HCT116 (cell line): ENCODE data around the gene XAF1. TPM values are rescaled to one million over a fixed set of nuclear protein-coding genes. Genes with fewer than 3 reads are reported as not detected.

Experiments
- ATAC-seq: fragments of 200-7000 bp; cut with Tn5 transposase; 2 replicates; pipeline ENCODE4 v1.9.1; 2020; ENCODE audit warnings: mild to moderate bottlenecking, moderate library complexity
- BruUV-seq: library from RNA; stranded (reverse); fragments of 400-500 nt; replicated peaks from 2 replicates; lab custom pipeline; 2021; lab: Mats Ljungman, UMichigan
- CTCF ChIA-PET: fragments of 300-600 bp; sonication (Branson Sonifier 250); formaldehyde crosslinking; loops from one replicate; lab custom pipeline; 2021; ENCODE audit warnings: antibody characterized with exemption; lab: Charles Lee
- POLR2A ChIA-PET: fragments of 300-600, 350-600 bp; sonication (Branson Sonifier 250); formaldehyde crosslinking; loops from one replicate; lab custom pipeline; 2021; ENCODE audit warnings: antibody characterized with exemption; lab: Charles Lee
- RAD21 ChIA-PET, 2 experiments: fragments of 300-600 bp; sonication (Branson Sonifier 250); formaldehyde crosslinking; loops; one replicate each; lab custom pipeline; 2023; ENCODE audit warnings: low total read pairs in 2 of 2; ENCODE audit not compliant: uncharacterized antibody in 2 of 2, unreplicated experiment in 2 of 2, low non-redundant PET in 1 of 2; lab: Charles Lee
- DNase-seq: peaks from one replicate; pipeline ENCODE4 v3.0.0-alpha.2; 2010; ENCODE audit warnings: low read depth, low spot score
- H2AFZ ChIP-seq: fragments of 200-600 bp; shearing (Covaris generic), sonication (generic); 2 replicates; pipeline ENCODE4 v1.6.1; 2017; ENCODE audit warnings: low read depth, mixed run types, mixed read lengths, antibody characterized with exemption, low read length; ENCODE audit not compliant: poor library complexity, severe bottlenecking
- H3K27ac ChIP-seq: 2 replicates; pipeline ENCODE4 v1.5.1; 2012; ENCODE audit warnings: low read depth, low read length
- H3K27me3 ChIP-seq: fragments of 200-600 bp; sonication (generic); 2 replicates; pipeline ENCODE4 v1.6.1; 2016; ENCODE audit warnings: mixed run types, low read length, mixed read lengths; ENCODE audit not compliant: insufficient read depth
- H3K36me3 ChIP-seq, 2 experiments: fragments of 200-500 bp in 1 of 2; fragments of 200-600 bp in 1 of 2; sonication (Bioruptor generic) in 1 of 2; sonication (generic) in 1 of 2; 2 replicates each; pipeline versions ENCODE4 v1.5.1 to v1.6.1; 2014 to 2016; ENCODE audit warnings: low read length in 2 of 2, inconsistent platforms in 1 of 2, mixed read lengths in 1 of 2, mixed run types in 1 of 2; ENCODE audit not compliant: insufficient read depth in 2 of 2, control insufficient read depth in 1 of 2
- H3K4me1 ChIP-seq, 2 experiments: fragments of 200-600 bp in 1 of 2; sonication (generic) in 1 of 2; 2 replicates each; pipeline versions ENCODE4 v1.5.1 to v1.6.1; 2012 to 2017; ENCODE audit warnings: low read length in 2 of 2, inconsistent platforms in 1 of 2, mild to moderate bottlenecking in 1 of 2, mixed read lengths in 1 of 2, mixed run types in 1 of 2, moderate library complexity in 1 of 2; ENCODE audit not compliant: insufficient read depth in 2 of 2, control insufficient read depth in 1 of 2
- H3K4me2 ChIP-seq: fragments of 200-600 bp; sonication (generic); 2 replicates; pipeline ENCODE4 v1.6.1; 2017; ENCODE audit warnings: mixed run types, low read length, mixed read lengths
- H3K4me3 ChIP-seq, 2 experiments: fragments of 200-600 bp in 1 of 2; sonication (generic) in 1 of 2; replicated peaks in 1 of 2; 2 replicates each; pipeline ENCODE4 v1.5.1; 2011 to 2016; ENCODE audit warnings: low read length in 2 of 2, control low read depth in 1 of 2, low read depth in 1 of 2, mild to moderate bottlenecking in 1 of 2, mixed read lengths in 1 of 2, mixed run types in 1 of 2
- H3K79me2 ChIP-seq: fragments of 200-600 bp; sonication (generic); 2 replicates; pipeline ENCODE4 v1.6.1; 2017; ENCODE audit warnings: mild to moderate bottlenecking, mixed run types, low read length, moderate library complexity, mixed read lengths; ENCODE audit not compliant: insufficient read depth
- H3K9ac ChIP-seq: fragments of 200-600 bp; sonication (generic); 2 replicates; pipeline ENCODE4 v1.6.1; 2016; ENCODE audit warnings: low read length, mixed read lengths
- H3K9me2 ChIP-seq: fragments of 200-600 bp; sonication (generic), shearing (Covaris generic); 2 replicates; pipeline ENCODE4 v1.6.1; 2017; ENCODE audit warnings: mixed run types, mild to moderate bottlenecking, moderate library complexity; ENCODE audit not compliant: insufficient read depth
- H3K9me3 ChIP-seq, 2 experiments: fragments of 200-500 bp in 1 of 2; fragments of 200-600 bp in 1 of 2; sonication (Bioruptor generic) in 1 of 2; sonication (generic) in 1 of 2; 2 replicates each; pipeline ENCODE4 v1.6.1; 2014 to 2017; ENCODE audit warnings: low read length in 2 of 2, mixed read lengths in 2 of 2, inconsistent platforms in 1 of 2, low read depth in 1 of 2, mild to moderate bottlenecking in 1 of 2, mixed run types in 1 of 2, moderate library complexity in 1 of 2; ENCODE audit not compliant: control insufficient read depth in 1 of 2, insufficient read depth in 1 of 2
- H4K20me1 ChIP-seq: fragments of 200-600 bp; sonication (generic), shearing (Covaris generic); 2 replicates; pipeline ENCODE4 v1.6.1; 2017; ENCODE audit warnings: mixed run types, mild to moderate bottlenecking, moderate library complexity; ENCODE audit not compliant: insufficient read depth
- CBX3 ChIP-seq: IDR thresholded peaks from 2 replicates; pipeline ENCODE4 v1.6.1; 2012; ENCODE audit warnings: low read depth
- CEBPB ChIP-seq: IDR thresholded peaks from 2 replicates; pipeline ENCODE4 v1.6.1; 2012; ENCODE audit warnings: low read depth
- EGR1 ChIP-seq: IDR thresholded peaks from 2 replicates; pipeline ENCODE4 v1.6.1; 2012; ENCODE audit warnings: low read depth
- EZH2 ChIP-seq: fragments of 200-600 bp; sonication (generic); IDR thresholded peaks from 2 replicates; pipeline ENCODE4 v1.6.1; 2017; ENCODE audit warnings: antibody characterized with exemption, mixed run types
- JUND ChIP-seq: IDR thresholded peaks from 2 replicates; pipeline ENCODE4 v1.6.1; 2012
- POLR2AphosphoS5 ChIP-seq: IDR thresholded peaks from 2 replicates; pipeline ENCODE4 v1.6.1; 2011; ENCODE audit warnings: mild to moderate bottlenecking, low read depth, low read length, moderate library complexity
- RAD21 ChIP-seq: IDR thresholded peaks from 2 replicates; pipeline ENCODE4 v1.6.1; 2012; ENCODE audit warnings: low read depth, mild to moderate bottlenecking
- TCF7L2 ChIP-seq: IDR thresholded peaks from 2 replicates; pipeline ENCODE4 v1.7.0; 2011; ENCODE audit warnings: borderline replicate concordance, inconsistent platforms; ENCODE audit not compliant: insufficient read depth, insufficient read length; ENCODE audit errors: extremely low read depth
- YY1 ChIP-seq: IDR thresholded peaks from 2 replicates; pipeline ENCODE4 v1.6.1; 2011; ENCODE audit warnings: low read length, low read depth, moderate library complexity, mild to moderate bottlenecking; ENCODE audit not compliant: insufficient replicate concordance; ENCODE audit errors: extremely low read depth
- ZFX ChIP-seq: fragments of 450-650 bp; IDR thresholded peaks from 2 replicates; pipeline ENCODE4 v1.6.1; 2017
- ZNF274 ChIP-seq: fragments of 200-500 bp; sonication (Bioruptor generic); IDR thresholded peaks from 2 replicates; pipeline ENCODE4 v1.6.1; 2014; ENCODE audit warnings: mild to moderate bottlenecking, low read depth, low read length, inconsistent platforms
- intact Hi-C: fragments of 100-400 bp; cut with micrococcal nuclease; formaldehyde crosslinking; loops from 2 replicates; pipeline ENCODE4 v1.10.0; 2022
- total RNA-seq: library from RNA; stranded (reverse); gene quantifications from one replicate; pipeline ENCODE4 v1.2.1, GENCODE V29; 2021; ENCODE audit not compliant: unreplicated experiment
- TF ChIP-seq, protein P1 (sequence below): IDR thresholded peaks from 2 replicates; pipeline ENCODE4 v1.6.1; 2012
- TF ChIP-seq, protein P2 (sequence below): IDR thresholded peaks from 2 replicates; pipeline ENCODE4 v1.6.1; 2012; ENCODE audit warnings: low read depth
- TF ChIP-seq, protein P3 (sequence below), 3 experiments: fragments of 200-600 bp in 1 of 3; sonication (generic) in 1 of 3; IDR thresholded peaks in 2 of 3; conservative IDR thresholded peaks in 1 of 3; 2 replicates each; pipeline ENCODE4 v1.5.1; 2012 to 2017; ENCODE audit warnings: low read depth in 2 of 3, low read length in 2 of 3, antibody characterized with exemption in 1 of 3, borderline replicate concordance in 1 of 3, control low read depth in 1 of 3, mild to moderate bottlenecking in 1 of 3, mixed read lengths in 1 of 3, mixed run types in 1 of 3, moderate library complexity in 1 of 3; ENCODE audit not compliant: insufficient read depth in 1 of 3
- TF ChIP-seq, protein P4 (sequence below): IDR thresholded peaks from 2 replicates; pipeline ENCODE4 v1.6.1; 2011; ENCODE audit warnings: mild to moderate bottlenecking, low read length, moderate library complexity; ENCODE audit not compliant: insufficient replicate concordance; ENCODE audit errors: extremely low read depth
- TF ChIP-seq, protein P5 (sequence below): IDR thresholded peaks from 2 replicates; pipeline ENCODE4 v1.6.1; 2012

XAF1 gene
- total RNA-seq, 1 experiment from 2014 or later, result 0.25 TPM

DNA sequence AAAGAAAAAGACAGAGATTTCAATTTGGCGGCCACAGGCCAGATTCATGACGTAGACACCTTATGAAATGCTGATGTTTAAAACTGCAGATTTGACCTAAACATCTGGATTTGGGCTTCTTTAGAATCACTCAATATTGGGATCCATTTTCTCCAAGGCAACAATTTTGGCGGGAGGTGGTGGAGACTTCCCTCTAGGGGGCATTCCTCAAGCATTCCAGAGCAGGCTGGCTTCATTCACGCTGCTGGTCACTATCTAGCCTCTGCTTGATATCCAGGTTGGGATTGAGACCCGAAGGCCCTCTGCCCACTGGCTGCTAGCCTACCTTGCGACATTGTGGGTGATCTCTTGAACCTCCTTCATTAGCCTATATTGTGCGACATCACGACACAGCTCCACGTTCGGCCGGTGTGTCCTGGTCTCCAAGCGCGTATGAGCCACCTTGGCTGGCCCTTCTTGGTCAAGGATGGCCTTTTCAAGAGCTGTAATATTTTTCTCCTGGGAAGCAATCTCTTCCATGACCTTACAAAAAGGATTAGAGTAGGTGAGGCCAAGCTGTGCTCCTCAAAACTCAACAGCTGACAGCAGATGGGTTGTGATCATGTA, 44.7 kb downstream of the XAF1 start:
- BruUV-seq, result no TSS peak
- no peaks in the 10 kb centered on the region for H3K9me2 ChIP-seq
- no peaks in the 10 kb centered on the region for H3K36me3 ChIP-seq
- RAD21 ChIA-PET, result no interaction called here
- POLR2A ChIA-PET, result no interaction called here
- H3K9me3 ChIP-seq, result no peaks in the 10 kb centered on the region
- TF ChIP-seq, protein P1, sequence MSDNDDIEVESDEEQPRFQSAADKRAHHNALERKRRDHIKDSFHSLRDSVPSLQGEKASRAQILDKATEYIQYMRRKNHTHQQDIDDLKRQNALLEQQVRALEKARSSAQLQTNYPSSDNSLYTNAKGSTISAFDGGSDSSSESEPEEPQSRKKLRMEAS, result no peak
- TF ChIP-seq YY1 (no peak), ZFX (no peak), RAD21 (no peak), POLR2AphosphoS5 (no peak), CEBPB (no peak), CBX3 (no peak), EGR1 (no peak), EZH2 (no peak), ZNF274 (no peak), TCF7L2 (no peak), JUND (no peak)
- TF ChIP-seq, protein P2, sequence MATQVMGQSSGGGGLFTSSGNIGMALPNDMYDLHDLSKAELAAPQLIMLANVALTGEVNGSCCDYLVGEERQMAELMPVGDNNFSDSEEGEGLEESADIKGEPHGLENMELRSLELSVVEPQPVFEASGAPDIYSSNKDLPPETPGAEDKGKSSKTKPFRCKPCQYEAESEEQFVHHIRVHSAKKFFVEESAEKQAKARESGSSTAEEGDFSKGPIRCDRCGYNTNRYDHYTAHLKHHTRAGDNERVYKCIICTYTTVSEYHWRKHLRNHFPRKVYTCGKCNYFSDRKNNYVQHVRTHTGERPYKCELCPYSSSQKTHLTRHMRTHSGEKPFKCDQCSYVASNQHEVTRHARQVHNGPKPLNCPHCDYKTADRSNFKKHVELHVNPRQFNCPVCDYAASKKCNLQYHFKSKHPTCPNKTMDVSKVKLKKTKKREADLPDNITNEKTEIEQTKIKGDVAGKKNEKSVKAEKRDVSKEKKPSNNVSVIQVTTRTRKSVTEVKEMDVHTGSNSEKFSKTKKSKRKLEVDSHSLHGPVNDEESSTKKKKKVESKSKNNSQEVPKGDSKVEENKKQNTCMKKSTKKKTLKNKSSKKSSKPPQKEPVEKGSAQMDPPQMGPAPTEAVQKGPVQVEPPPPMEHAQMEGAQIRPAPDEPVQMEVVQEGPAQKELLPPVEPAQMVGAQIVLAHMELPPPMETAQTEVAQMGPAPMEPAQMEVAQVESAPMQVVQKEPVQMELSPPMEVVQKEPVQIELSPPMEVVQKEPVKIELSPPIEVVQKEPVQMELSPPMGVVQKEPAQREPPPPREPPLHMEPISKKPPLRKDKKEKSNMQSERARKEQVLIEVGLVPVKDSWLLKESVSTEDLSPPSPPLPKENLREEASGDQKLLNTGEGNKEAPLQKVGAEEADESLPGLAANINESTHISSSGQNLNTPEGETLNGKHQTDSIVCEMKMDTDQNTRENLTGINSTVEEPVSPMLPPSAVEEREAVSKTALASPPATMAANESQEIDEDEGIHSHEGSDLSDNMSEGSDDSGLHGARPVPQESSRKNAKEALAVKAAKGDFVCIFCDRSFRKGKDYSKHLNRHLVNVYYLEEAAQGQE, result no peak
- TF ChIP-seq, protein P3, sequence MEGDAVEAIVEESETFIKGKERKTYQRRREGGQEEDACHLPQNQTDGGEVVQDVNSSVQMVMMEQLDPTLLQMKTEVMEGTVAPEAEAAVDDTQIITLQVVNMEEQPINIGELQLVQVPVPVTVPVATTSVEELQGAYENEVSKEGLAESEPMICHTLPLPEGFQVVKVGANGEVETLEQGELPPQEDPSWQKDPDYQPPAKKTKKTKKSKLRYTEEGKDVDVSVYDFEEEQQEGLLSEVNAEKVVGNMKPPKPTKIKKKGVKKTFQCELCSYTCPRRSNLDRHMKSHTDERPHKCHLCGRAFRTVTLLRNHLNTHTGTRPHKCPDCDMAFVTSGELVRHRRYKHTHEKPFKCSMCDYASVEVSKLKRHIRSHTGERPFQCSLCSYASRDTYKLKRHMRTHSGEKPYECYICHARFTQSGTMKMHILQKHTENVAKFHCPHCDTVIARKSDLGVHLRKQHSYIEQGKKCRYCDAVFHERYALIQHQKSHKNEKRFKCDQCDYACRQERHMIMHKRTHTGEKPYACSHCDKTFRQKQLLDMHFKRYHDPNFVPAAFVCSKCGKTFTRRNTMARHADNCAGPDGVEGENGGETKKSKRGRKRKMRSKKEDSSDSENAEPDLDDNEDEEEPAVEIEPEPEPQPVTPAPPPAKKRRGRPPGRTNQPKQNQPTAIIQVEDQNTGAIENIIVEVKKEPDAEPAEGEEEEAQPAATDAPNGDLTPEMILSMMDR (IDR thresholded peaks at IDR 0.05 in 2 of 3, conservative IDR thresholded peaks at IDR 0.05 in 1 of 3; ENCODE audit: borderline replicate concordance in 1 of 3, insufficient read depth in 1 of 3, low read depth in 2 of 3, low read length in 2 of 3), result no peak
- TF ChIP-seq, protein P4, sequence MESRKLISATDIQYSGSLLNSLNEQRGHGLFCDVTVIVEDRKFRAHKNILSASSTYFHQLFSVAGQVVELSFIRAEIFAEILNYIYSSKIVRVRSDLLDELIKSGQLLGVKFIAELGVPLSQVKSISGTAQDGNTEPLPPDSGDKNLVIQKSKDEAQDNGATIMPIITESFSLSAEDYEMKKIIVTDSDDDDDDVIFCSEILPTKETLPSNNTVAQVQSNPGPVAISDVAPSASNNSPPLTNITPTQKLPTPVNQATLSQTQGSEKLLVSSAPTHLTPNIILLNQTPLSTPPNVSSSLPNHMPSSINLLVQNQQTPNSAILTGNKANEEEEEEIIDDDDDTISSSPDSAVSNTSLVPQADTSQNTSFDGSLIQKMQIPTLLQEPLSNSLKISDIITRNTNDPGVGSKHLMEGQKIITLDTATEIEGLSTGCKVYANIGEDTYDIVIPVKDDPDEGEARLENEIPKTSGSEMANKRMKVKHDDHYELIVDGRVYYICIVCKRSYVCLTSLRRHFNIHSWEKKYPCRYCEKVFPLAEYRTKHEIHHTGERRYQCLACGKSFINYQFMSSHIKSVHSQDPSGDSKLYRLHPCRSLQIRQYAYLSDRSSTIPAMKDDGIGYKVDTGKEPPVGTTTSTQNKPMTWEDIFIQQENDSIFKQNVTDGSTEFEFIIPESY, result no peak
- TF ChIP-seq, protein P5, sequence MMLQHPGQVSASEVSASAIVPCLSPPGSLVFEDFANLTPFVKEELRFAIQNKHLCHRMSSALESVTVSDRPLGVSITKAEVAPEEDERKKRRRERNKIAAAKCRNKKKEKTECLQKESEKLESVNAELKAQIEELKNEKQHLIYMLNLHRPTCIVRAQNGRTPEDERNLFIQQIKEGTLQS, result no peak
- TF ChIP-seq, all 23 proteins: peak for 0
- Histone ChIP-seq H3K27me3 (peaks cover 13% of the 10 kb centered on the region; the same call in 1 of the 2 replicates), H3K4me1 (no peaks in the 10 kb centered on the region), H3K9ac (no peak overlapping the region), H3K79me2 (no peaks in the 10 kb centered on the region), H3K4me3 (no peak overlapping the region), H4K20me1 (no peaks in the 10 kb centered on the region), H3K4me2 (no peak overlapping the region), H2AFZ (no peak overlapping the region), H3K27ac (no peak overlapping the region)
- CTCF ChIA-PET, result no interaction called here
- DNase-seq (no peak), ATAC-seq (no peak; the same call in 1 of the 2 replicates)
- intact Hi-C loops, result no loop called here
